ENCODE measurements around the gene PTGDS.

Gene PTGDS

DNA sequence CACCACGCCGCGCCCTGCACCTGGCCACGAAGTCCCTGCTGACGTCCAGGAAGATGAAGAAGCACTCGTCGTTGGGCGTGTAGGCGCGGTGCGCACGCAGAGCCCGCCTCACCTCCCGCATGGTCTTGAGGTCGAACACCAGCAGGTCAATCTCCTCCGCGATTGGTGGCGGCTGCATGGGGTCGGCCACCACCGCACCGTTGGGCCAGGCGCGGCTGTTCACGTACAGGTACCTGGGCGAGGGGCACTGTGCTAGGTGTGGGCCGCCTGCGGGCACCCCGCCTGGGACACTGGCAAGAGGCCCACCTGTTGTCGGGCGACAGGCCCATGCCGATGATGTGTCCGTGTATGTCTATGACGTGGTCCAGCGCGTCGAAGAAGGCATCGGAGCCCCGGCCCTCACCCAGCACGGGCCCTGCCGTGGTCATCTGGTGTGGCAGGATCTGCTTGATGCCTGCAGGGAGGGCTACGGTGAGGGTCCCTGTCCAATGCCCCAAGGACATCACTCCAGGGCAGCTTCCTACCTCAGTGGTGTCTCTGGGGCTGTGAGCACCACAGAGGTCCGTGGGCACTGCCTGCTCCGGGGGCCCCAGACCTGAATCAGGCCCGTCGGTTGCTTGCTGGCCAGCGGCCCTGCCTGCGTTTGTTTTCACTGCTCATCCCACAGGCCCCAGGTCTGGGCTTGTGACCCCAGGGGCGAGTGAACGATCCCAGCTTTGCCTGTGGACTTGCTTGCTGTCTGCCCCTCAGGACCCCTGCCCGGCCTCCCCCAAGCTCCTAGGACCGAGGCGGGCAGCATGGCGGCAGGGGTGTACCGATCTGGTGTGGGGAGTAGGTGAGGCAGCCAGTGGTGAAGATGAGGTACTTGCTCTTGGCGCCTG is 35.8 kb upstream of the PTGDS start:
- Histone ChIP-seq H3K4me3 (replicated peaks; ENCODE audit: low read depth, low read length) (no peak overlapping the region), H3K36me3 (ENCODE audit: control insufficient read depth, insufficient read depth, low read length) (peaks cover 33% of the 10 kb centered on the region), H3K27me3 (replicated peaks; ENCODE audit: control insufficient read depth, insufficient read depth, low read length) (no peaks in the 10 kb centered on the region)
- DNase-seq (ENCODE audit: extremely low read depth, insufficient read length): no peak
- TF ChIP-seq CTCF (IDR thresholded peaks at IDR 0.05; ENCODE audit: insufficient read depth, low read length, poor library complexity, severe bottlenecking): no peak

DNA sequence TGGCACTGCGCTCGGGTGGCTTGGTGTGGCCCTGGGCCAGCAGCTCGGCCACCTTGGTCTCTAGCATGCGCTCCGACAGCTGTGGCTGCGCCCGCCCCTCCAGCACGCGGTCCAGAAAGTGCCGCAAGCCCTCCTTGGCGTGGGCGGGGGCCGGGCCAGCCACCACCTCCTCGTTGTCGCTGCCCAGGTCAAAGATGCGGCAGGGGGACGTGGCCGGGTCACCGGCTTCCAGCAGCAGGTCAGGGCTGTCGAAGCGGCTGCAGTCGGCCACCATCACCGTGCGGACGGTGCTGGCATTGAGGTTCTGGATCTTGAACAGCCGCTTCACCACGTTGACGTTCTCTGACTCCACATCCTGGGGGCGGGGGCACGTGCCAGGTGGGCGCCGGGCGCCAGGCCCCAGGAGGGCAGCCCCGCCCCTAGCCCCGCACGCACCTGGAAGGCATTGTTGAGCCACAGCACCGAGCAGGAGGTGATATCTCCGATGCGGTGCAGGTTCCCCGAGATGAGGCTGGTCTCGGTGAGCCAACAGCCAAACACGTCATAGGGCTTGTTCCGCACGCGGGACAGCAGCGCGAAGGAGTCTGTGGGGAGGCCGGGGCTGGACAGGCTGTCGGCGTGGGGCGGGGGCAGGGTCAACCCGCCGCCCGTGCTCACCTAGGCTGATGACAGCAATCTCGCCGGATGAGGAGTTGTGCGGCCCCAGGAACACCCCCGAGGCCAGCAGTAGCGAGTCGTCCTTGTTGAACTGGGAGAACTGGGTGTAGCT is 35.0 kb upstream of the PTGDS start:
- no peaks in the 10 kb centered on the region for H3K27me3 ChIP-seq (replicated peaks; ENCODE audit: control insufficient read depth, insufficient read depth, low read length)
- H3K4me3 ChIP-seq (replicated peaks; ENCODE audit: low read depth, low read length): no peak overlapping the region
- TF ChIP-seq CTCF (IDR thresholded peaks at IDR 0.05; ENCODE audit: insufficient read depth, low read length, poor library complexity, severe bottlenecking): no peak
- no peak for DNase-seq (ENCODE audit: extremely low read depth, insufficient read length)
- H3K36me3 ChIP-seq (ENCODE audit: control insufficient read depth, insufficient read depth, low read length): peaks cover 33% of the 10 kb centered on the region

GRCh38 chr9:136942881-136943230 is 34.4 kb upstream of the PTGDS start:
- DNase-seq (ENCODE audit: extremely low read depth, insufficient read length): no peak
- no peak for TF ChIP-seq CTCF (IDR thresholded peaks at IDR 0.05; ENCODE audit: insufficient read depth, low read length, poor library complexity, severe bottlenecking)
- H3K27me3 ChIP-seq (replicated peaks; ENCODE audit: control insufficient read depth, insufficient read depth, low read length): no peaks in the 10 kb centered on the region
- H3K4me3 ChIP-seq (replicated peaks; ENCODE audit: low read depth, low read length): peak overlapping the region; percentile 94
- H3K36me3 ChIP-seq (ENCODE audit: control insufficient read depth, insufficient read depth, low read length): peaks cover 33% of the 10 kb centered on the region

DNA sequence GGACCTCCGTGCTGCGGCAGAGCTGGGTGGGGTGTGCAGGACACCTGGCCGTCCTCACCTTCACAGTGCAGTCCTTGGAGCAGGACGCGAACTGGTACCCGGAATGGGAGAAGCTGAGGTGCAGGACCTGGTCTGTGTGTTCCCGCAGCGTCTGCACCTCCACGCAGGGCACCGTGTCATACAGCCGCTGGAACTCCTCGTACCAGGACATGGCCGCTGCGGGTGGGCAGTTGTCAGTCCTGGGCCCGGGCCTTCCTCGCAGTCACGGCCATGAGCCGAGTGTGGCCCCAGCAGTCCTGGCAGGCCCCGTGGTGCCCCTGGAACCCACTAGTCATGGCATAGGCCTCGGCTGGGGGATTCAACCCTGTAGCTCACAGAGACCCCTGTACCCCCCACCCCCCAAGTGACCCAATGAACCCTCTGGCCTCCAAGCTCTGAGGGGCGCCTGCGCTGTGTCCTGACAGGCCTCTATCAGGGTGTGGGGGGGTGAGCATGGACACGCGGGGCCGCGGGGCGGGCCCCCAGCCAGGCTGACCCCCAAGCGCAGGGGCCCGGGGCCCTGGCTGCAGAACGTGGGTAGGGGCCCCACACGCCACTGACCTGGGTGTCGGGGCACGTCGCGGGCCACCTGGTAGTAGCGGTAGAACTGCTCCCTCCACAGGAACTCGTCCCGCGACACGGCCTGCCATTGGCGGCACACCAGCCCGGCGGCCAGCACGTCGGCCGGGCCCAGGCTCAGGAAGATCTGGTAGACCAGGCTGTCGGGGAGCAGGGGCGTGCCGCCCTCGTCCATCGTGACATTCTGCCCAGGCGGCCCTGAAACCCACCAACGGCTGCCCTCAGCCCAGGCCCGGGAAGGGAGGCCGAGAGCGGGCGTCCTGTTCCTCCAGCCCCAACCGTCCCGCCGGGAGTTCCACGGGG is 33.8 kb upstream of the PTGDS start:
- DNase-seq (ENCODE audit: extremely low read depth, insufficient read length): peak; percentile 64
- H3K4me3 ChIP-seq (replicated peaks; ENCODE audit: low read depth, low read length): peak overlapping the region; percentile 94
- peaks cover 33% of the 10 kb centered on the region for H3K36me3 ChIP-seq (ENCODE audit: control insufficient read depth, insufficient read depth, low read length)

More for the DNA sequence above, 33.8 kb upstream of the PTGDS start:
- no peak for TF ChIP-seq CTCF (IDR thresholded peaks at IDR 0.05; ENCODE audit: insufficient read depth, low read length, poor library complexity, severe bottlenecking)
- H3K27me3 ChIP-seq (replicated peaks; ENCODE audit: control insufficient read depth, insufficient read depth, low read length): no peaks in the 10 kb centered on the region

Measured in GM06990 (cell line).